8988T (cell line): ENCODE measurements around the gene SPARC.
"Not testable (repeated sequence)": the region's sequence is repeated elsewhere in the genome, so short reads cannot be mapped to it uniquely, and the experiment has no call there.

ENCODE experiments used
- DNase-seq: peaks from one replicate; pipeline ENCODE4 v3.0.0; 2011

The SPARC gene, protein sequence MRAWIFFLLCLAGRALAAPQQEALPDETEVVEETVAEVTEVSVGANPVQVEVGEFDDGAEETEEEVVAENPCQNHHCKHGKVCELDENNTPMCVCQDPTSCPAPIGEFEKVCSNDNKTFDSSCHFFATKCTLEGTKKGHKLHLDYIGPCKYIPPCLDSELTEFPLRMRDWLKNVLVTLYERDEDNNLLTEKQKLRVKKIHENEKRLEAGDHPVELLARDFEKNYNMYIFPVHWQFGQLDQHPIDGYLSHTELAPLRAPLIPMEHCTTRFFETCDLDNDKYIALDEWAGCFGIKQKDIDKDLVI

DNA sequence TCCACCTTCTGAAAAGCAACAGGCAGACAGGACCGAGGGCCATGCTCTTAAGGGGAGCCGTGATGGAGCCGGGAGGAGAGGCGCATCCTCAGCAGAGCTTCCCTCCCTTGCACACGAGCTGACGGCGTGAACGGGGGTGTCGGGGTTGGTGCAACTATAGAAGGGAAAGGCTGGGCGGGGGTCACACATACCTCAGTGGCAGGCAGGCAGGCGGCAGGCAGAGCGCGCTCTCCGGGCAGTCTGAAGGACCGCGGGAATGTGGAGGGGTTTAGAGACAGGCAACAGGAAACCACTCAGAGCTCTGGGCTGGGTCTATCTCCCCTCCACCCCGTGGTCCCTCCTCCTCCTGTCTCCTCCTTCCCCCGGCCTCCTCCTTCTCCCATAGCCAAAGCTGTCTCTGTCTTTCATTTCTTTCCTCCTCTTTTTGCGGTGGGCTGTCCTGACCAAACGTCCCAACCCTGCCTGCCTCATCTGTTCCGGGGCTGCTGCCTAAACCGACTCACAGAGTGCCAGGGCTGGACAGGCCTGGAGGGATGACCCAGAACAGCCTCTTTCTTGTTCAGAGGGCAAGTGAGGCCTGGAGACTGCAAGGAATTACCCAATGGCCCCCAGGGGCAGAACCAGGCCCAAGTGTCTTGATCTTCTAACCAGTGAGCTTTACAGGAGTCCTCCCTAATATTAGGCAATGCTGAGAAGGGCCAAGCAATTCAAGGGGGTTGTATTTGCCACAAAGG, at the start of gene SPARC:
Gene SPARC (minus strand): TSS at position 242 of the 734 bp plus-strand sequence. CDS start 10,727 bp downstream, outside the sequence.
- DNase-seq = no peak

DNA sequence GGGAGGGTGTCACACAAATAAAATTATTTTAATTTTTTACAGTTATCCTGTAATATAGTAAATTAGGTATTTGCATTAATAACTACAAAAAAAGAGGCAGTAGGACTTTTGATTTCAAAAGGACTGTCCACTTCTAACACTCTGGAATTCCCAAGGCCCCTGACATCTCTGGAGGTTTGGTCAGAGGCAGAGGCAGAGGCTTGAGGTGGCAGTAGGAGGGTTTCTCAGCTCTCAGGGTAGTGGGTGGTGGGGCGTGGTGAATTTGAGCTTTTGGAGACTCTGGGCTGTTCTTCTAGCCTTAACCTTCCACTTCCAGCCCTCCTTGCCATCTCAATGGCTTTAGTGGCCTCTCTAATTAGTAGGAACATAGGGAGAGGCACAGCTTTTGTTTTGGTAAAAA, 48.9 kb upstream of the SPARC start:
- no peak for DNase-seq

DNA sequence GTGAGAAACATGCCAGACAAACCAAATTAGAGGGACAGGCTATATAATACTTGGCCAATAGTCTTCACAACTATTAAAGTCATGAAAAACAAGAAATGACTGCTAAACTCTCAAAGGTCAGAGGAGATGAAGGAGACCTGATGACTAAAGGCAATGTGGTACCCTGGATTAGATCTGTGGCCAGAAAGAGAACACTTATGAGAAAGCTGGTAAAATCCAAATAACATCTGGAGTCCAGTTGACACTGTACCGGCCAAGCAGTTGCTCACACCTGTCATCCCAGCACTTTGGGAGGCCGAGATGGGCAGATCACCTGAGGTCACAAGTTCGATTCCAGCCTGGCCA, 47.3 kb upstream of the SPARC start:
- no peak for DNase-seq

DNA sequence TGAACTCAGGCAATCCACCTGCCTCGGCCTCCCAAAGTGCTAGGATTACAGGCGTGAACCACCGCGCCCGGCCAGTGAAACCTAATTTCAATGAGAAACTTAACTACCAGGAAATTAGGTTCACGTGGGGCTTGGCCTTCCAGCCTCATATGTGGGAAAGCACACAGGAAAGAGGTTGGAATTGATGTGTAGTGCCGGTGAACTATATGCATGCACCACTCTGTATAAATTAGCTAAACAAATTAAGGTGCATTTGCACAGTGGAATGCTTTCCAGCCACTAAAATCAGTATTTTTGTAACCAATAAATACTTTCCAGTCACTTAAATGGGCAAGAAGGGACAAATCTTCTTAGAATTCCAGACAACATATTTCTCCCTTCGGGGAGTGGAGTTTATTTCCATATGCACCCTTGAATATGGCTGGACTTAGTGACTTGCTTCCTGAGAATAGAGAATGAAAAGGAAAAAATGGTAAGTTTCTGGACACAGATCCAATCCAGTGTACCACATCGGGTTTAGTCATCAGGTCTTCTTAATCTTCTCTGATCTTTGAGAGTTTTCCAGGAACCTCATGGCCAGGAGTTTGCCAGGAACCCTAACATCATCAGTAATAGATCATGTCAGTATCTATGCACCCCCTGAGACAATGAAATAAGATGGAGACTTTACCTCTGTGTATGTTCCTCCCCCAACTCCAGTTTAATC, 46.8 kb upstream of the SPARC start:
- no peak for DNase-seq

DNA sequence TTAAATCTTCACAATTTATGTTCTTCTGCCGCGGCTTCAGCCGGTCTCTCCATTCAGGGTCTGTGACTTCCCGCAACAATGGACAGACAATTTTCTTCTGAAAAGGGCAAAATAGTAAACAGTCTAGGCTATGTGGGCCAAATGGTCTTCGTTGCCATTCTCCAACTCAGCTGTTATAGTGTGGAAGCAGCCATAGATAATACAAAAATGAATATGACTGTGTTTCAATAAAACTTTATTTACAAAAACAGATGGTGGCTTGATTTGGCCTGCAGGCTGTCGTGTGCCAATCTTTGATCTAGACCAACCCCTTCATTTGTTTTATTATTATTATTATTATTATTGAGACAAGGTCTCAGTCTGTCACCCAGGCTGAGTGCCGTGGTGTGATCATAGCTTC, 43.7 kb upstream of the SPARC start:
- no peak for DNase-seq

DNA sequence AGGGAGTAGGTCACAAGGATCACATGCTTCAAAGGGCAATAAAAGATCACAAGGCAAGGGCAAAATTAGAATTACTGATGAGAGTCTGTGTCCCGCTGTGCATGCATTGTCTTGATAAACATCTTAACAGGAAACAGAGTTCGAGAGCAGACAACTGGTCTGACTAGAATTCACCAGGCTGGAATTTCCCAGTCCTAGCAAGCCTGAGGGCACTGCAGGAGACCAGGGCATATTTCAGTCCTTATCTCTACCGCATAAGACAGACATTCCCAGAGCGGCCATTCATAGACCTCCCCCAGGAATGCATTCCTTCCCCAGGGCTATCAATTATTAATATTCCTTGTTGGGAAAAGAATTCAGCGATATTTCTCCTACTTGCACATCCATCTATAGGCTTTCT, 42.9 kb upstream of the SPARC start:
- DNase-seq = not testable (repeated sequence)

DNA sequence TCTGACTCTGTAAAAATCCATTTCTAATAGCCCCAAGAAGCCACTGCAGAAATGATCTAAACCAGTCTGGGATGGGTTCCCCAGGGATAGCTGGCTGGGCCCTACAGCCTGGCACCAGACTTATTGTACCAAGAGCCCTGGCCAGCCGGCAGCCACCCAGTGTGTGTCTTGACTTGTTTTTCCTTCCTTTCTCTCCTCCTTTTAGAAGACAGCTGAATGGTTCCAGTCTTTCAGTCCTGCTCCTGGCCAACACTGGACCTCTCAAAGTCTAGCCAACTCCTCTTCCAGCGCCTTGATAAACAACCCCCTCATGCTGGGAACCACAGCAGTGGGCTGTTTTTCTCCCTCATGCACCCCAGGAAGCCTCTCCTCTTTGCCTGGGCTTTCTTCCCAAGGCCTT, 37.6 kb upstream of the SPARC start:
- DNase-seq = no peak

DNA sequence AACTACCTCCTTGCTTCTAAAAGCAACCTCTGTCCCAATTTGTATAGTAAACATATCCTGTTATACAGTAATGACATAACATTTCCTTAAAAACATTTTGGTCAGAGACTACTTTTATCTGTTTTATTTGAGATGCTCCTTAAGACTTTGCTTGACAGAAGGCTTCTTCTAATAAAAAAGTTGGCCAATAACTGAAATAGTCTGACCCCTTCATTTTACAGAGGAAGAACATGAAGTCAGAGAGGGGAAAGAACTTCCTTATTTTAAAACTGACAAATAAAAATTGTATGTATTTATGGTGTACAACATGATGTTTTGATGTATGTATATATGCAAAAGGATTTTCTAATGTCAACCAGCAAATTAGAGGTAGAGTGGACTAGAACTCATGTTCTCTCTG, 35.8 kb upstream of the SPARC start:
- DNase-seq = no peak

DNA sequence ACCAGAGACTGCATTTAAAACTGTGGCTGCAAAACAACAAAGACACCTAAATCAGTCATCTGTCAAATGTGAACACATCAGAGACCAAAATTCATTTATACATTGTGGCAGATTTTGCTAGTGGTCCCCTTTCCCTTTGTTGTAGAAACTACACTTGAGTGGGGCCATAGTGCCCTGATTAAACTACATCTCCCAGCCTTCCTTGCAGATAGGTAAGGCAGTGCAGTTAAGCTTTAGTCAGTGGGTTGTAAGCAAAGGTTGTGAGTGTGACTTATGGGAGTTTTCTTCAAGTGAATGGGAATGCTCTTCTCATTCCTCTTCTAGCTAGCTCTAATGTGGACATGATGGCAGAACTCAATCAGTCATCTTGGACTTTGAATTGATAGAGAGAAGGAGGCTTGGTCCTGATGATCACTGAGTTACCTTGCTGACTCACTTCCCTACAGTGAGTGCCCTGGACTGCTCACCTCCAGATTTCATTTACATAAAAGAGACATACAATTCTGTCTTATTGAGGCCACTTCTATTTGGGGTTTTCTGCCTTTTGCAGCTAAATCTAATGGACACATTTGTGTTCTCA, 35.2 kb upstream of the SPARC start:
- no peak for DNase-seq

DNA sequence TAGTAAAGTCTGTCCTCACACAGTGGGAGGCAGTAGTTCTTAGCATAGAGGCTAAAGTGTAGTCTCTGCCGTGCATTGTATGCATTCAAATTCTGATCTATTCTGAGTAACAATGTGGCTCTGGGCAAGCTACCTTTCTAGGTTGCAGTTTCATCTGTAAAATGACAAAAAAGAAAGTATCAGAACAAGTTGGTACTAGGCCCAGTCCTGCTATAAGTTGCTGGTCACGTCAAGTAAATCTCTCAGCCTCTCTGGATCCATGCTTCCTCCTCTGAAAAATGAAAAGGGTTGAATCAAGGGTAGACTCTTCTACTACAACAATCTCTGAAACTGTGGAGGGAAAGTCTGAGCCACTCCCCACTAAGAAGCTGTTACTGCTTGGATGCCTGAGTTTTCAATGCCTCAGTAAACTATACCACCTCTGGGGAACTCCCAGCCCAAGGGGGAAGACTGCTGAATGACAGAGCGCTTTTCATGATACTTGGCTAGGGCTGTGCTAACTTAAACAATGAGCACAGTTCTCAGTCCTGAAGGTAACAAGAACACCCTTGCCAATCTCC, 34.5 kb upstream of the SPARC start:
- DNase-seq = no peak

DNA sequence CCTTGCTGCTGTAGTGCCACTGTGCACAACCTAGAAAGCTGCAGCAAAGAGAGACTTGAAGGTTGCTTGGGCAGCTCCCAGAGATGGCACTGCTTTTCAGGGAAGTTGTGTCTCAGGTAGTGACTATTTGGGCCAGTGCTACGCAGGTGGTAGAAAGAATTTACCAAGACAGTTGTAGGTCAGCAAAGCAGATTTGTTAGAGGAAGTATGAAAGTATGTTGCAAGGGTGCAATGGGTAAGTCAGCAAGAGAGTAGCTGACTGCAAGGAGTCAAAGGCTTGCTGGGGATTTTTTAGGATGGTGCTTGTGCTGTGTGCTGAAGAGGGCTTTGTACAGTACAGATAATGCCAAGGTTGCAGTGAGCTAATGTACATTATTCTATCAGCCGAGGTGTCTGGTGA, 33.5 kb upstream of the SPARC start:
- no peak for DNase-seq

DNA sequence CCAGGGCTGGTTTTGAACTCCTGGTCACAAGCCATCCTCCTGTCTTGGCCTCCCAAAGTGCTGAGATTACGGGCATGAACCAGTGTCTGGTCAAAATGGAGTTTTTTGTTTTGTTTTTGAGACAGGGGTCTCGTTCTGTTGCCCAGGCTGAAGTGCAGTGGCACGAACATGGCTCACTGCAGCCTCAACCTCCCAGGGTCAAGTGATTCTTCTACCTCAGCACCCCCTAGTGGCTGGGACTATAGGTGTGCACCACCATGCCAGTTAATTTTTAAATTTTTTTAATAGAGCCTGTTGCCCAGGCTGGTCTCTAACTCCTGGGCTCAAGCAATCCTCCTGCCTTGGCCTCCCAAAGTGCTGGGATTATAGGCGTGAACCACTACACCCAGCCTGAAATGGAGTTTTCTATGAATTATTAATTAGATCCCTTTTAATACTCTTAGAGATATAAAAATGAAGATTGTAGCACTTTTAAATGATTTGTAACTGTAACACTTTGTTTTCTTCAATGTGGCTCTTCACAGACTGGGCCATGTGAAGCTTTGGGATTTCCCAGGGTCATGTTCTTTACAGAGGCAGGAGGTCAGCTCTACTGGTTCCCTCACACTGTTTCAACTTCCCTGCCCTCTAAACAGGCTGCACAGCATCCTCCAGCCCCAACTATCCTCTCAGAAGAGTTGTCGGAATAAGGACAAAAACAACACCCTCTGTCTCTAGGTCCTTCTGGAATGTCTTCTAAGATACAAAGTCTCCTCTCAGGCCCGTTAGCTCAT, 32.7 kb upstream of the SPARC start:
- DNase-seq = no peak

DNA sequence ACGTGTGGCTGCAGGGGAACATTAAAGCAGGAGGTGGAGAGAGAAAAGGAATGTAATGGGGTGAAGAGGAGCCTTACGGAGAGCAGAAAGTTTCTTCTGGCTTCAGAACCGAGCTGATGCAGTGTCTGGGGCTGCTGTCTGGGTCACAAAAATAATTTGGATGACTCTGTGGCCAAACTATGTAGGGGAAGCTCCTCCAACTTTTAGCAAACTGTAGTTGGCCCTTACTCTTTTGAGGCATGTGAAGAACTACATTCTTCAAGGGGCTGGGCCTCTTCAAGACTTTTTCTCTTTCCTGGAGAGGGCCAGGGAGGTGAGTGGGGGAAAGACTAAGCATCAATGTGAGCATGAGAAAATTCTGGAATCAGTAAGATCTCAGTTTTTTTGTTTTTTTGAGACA, 31.9 kb upstream of the SPARC start:
- no peak for DNase-seq

DNA sequence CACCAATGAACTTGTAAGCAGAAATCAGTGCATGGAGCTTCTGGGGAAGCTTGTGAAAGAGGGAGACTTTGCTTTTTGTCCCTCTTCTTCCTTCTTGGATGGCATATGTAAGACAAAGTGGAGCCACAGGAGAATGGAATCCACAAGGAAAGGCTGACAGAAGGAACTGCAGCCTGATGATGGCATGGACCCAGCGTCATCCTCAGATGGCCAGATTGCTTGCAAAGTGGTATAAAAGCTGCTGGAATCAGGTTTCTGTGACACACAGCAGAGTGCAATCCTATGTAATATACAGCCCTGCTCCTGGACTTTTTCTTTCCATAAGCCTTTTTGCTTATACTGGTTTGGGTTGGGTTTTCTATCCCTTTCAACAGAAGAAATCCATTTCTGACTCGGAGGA, 31.4 kb upstream of the SPARC start:
- no peak for DNase-seq

DNA sequence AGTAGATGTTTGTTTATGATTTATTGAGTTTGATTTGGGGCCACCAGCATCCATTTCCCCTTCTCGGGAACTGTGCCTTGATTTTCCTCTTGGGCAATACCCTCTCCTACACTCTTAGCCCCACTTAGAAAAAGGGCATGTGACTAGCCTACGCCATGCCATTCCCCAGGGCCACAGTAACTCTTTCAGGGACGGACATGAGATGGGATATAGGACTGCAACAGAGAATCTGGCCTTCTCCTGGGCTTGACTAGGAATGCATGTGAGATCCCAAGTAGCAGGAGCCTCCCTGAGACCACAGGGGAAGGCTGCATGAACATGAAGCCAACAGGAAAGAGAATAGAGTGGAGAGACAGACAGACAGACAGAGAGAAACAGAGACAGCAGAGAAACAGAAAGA, 30.7 kb upstream of the SPARC start:
- no peak for DNase-seq

DNA sequence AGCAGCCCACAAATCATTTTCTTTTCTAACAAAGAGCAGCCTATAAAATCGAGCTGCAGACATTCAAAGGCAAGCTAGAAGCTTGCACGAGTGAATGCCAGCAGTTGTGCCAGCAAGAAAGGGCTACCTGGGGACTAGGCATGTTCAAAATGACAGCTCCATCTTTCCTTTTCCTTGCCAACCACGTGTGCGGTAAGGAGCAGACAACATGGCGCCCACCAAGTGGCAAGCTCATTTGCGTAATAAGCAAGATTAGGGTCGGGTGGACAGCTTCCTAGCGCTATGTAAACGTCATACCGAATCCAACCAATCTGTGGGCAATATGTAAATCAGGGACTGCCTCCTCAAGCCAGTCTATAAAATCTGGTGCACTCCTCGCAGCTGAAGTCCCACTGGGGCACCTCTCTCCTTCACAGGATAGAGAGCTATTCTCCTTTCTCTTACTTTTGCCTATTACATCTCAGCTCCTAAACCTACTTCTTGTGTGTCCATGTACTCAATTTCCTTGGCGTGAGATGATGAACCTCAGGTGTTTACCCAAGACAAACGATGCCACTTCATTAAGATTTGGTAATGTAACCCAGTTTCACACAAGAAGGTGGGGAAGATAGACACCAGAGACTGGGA, 22.5 kb upstream of the SPARC start:
- DNase-seq = no peak

DNA sequence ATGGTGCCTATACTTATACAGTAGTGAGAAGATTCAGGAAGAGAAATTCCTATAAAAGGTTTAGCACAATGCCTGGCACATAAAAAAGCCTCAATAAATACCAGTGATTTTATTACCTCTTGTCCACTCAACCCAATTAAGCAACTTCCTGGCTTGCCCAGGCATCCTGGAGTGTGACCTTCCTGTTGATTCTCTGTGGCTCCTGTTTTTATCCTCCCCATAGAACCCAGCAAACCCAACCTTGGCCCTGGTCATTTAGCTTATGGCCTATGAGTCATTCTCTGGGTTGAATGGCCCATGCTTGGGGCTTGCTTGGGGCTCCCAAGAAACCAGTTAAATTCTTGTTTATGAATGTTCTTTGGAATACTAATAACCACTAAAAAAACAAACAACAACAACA, 21.4 kb upstream of the SPARC start:
- DNase-seq = no peak

DNA sequence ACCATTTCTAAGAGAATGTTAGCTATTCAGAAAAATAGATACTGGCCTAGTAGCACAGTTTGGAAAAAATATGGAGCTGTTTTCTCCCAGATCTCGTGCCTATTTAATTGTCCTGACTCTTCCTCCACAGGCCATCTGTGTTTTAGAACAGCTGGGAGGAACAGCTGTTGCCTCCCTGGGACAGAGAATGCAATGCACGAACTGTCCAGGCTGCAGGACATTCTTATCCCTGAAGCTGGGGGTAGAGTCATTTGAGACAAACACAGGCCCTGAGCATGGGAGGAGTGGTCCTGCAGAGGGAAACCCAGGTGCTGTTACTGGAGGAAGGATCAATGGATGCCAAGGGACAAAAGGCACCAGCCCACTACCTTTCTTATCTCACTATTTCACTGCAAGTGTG, 20.9 kb upstream of the SPARC start:
- no peak for DNase-seq

DNA sequence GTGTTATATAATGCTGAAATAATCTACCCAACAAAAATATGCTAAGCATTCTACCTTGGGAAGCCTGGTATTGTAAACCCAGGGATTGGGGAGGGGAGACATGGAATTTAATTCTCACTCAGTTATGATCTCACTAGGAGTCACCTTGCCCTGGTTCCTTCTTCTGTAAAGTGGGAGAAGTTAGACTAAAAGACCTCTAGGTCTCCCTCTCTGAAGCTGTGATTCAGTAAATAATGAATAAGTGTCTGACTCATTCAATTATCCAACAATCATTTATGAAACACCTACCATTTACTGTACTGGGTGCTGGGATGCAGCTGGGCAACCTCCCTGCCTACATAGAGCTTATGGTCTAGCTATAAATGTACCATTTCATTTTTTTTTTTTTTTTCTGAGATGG, 20.2 kb upstream of the SPARC start:
- DNase-seq = no peak

DNA sequence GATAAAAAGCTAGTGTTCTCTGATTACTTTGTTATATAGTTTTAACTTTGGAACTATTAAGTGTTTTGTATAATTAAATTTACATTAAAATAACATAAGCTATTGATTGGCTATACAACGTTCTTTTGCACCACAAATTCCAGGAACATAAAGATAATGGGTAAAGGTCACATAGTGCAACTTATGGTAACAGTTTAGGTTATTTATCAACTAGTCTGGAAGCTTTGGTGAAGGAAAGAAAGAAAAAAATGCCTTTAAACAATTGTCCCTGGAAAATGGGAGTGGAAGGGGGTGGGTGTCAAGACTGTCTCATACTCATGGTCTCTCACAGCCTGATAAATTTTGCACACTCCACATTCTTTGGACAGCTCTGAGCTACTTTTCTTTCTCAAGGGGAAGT, 17.1 kb upstream of the SPARC start:
- no peak for DNase-seq

DNA sequence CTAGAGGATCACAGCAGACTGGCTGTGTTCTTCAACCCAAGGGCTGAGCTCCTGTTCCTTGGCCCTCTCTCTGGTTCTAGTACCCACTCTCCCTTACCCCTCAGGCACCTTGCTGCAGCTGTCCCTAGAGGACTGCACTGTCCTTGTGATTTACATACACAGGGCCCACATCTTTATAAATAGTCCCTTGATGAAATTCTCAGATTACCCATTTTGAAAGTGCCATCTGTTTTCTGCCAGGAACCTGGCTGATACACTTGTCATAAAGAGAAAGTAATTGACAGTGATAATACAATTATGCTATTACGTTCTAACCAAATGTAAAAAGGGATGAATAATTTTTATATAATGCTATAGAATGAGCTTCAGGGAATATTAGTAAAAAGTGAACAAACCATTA, 16.5 kb upstream of the SPARC start:
- no peak for DNase-seq

DNA sequence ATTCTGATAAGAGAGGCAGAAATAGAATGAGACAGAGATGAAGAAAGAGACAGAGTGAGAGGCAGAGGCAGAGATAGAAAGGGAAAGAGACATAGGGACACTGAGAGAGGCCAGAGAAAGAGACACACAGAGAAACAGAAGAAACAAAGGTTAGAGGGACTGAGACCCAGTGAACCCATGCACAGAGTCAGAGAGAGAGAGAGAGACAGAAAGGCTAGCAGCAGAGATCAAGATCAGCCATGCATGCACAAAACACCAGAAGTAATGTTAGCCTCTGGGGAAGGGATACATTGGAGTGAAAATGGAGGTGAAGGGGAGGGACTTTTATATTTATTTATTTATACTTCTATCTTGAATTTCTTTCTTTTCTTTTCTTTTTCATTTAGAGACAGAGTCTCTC, 14.1 kb upstream of the SPARC start:
- DNase-seq = no peak
